Measurements from ENCODE around the gene TTC34. TPM values are rescaled to one million over a fixed set of nuclear protein-coding genes. Genes with fewer than 3 reads are reported as not detected.

Gene TTC34
- total and polyA plus RNA-seq, 2 experiments from 2014 or later, result 0.08 to 0.35 TPM

DNA sequence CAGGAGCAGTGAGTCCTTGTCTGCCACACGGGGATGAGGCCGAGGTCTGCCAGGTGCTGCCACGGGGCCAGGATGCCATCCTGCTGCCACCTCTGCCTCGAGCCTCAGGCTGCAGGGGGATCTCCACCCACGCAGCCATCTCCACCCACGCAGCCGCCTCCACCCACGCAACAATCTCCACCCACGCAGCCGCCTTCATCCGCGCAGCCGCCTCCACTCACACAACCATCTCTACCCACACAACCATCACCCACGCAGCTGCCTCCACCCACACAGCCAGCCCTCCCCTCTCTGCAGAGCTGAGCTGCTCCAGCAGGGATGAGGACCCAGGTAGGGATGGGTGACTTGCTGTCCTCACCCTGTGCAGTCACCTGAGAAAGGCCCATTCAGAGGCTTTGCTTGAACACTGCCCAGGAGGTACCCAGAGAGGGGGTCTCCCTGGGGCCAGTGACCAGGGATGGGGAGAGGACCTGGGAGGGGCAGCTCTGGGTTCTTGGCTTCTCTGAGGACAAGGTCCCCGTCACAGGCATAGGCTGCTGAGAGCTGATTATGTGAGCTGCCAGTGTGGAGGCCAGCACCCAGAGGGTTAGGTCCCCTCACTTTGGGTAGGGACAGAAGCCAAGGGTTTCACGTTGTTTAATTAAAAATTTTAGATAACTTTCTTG, 46.6 kb upstream of the TTC34 start:
- no peak overlapping the region for H3K27ac Mint-ChIP-seq
- H3K4me1 Mint-ChIP-seq, result no peaks in the 10 kb centered on the region; the same call in 2 of the 3 replicates
- peaks cover 9% of the 10 kb centered on the region for H3K27me3 Mint-ChIP-seq (ENCODE audit: insufficient read depth, low read depth, poor library complexity)
- Histone ChIP-seq H3K27ac (ENCODE audit: low read depth) (no peak overlapping the region), H3K36me3 (ENCODE audit: insufficient read depth) (no peaks in the 10 kb centered on the region), H3K4me2 (no peak overlapping the region), H3K4me1 (ENCODE audit: insufficient read depth) (no peaks in the 10 kb centered on the region), H4K20me1 (replicated peaks; ENCODE audit: insufficient read depth) (no peaks in the 10 kb centered on the region), H3K79me2 (replicated peaks; ENCODE audit: insufficient read depth) (no peaks in the 10 kb centered on the region), H3K4me3 (no peak overlapping the region), H3F3A (replicated peaks; ENCODE audit: low read depth) (no peaks in the 10 kb centered on the region), H3K9me2 (ENCODE audit: insufficient read depth) (no peaks in the 10 kb centered on the region), H3K27me3 (ENCODE audit: insufficient read depth) (no peaks in the 10 kb centered on the region), H2AFZ (no peak overlapping the region)
- peaks cover 89% of the 10 kb centered on the region for H3K9me3 Mint-ChIP-seq
- no peak for ATAC-seq
- H3K4me3 Mint-ChIP-seq, result no peak overlapping the region
- H3K36me3 Mint-ChIP-seq (ENCODE audit: low read depth), result peaks cover 30% of the 10 kb centered on the region
- TF ChIP-seq POLR2AphosphoS5 (IDR thresholded peaks at IDR 0.05; ENCODE audit: low read depth) (no peak), STAT1 (IDR thresholded peaks at IDR 0.05; ENCODE audit: unreplicated experiment) (no peak)
- DNase-seq (ENCODE audit: low spot score), result no peak

DNA sequence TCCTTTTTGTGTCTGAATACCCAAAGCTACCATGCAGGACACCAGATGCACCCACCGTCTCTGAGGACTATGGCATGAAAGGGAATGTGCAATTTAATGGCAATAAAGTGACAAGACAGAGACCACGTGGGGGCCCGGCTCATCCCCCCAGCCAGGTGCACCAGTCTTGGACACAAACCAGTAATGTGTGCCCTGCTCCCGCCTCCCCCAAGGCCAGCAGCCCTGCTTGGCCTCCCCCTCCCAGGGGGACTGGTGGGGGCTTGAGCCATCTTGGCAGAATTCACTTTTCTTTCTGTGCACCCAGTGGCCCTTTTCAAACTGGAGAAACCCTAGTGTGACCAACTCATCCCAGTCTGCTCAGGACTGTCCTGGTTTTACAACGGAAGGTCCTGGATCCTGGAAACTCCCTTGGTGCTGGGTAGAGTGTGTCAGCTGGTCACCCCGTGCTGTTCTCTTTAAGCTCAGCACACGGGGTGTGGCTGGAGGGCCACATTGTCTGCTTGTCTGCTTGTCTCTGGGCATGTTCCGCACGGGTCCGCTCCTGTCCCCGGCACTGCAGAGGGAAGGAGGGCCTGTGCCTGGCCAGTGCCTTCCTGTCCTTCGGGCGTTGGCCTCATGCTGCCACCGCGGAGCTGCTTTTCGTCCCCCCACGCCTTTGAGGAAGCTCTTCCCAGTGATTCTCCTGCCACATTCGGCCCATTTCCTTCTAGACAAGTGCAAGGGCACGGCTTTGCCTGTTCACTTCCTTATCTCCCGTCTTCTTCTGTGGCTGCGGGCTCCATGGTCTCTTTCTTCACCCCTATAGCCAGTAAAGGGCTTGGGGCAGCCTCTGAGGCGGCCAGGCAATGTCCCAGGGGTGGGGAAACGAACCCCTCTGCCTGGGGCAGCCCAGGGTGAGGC, 45.8 kb upstream of the TTC34 start:
- Histone ChIP-seq H3K27ac (ENCODE audit: low read depth) (no peak overlapping the region), H3K4me2 (no peak overlapping the region), H3K4me3 (no peak overlapping the region), H2AFZ (no peak overlapping the region), H3K36me3 (ENCODE audit: insufficient read depth) (no peaks in the 10 kb centered on the region), H3K79me2 (replicated peaks; ENCODE audit: insufficient read depth) (no peaks in the 10 kb centered on the region), H3F3A (replicated peaks; ENCODE audit: low read depth) (no peaks in the 10 kb centered on the region), H3K4me1 (ENCODE audit: insufficient read depth) (no peaks in the 10 kb centered on the region), H4K20me1 (replicated peaks; ENCODE audit: insufficient read depth) (no peaks in the 10 kb centered on the region), H3K9me2 (ENCODE audit: insufficient read depth) (no peaks in the 10 kb centered on the region), H3K27me3 (ENCODE audit: insufficient read depth) (no peaks in the 10 kb centered on the region)
- H3K36me3 Mint-ChIP-seq (ENCODE audit: low read depth), result peaks cover 30% of the 10 kb centered on the region
- H3K9me3 Mint-ChIP-seq, result peaks cover 90% of the 10 kb centered on the region
- H3K4me1 Mint-ChIP-seq, result no peaks in the 10 kb centered on the region; the same call in 2 of the 3 replicates
- H3K27ac Mint-ChIP-seq, result no peak overlapping the region
- TF ChIP-seq, protein P1, sequence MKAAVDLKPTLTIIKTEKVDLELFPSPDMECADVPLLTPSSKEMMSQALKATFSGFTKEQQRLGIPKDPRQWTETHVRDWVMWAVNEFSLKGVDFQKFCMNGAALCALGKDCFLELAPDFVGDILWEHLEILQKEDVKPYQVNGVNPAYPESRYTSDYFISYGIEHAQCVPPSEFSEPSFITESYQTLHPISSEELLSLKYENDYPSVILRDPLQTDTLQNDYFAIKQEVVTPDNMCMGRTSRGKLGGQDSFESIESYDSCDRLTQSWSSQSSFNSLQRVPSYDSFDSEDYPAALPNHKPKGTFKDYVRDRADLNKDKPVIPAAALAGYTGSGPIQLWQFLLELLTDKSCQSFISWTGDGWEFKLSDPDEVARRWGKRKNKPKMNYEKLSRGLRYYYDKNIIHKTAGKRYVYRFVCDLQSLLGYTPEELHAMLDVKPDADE (IDR thresholded peaks at IDR 0.05), result no peak
- no peak for TF ChIP-seq EZH2phosphoT487 (IDR thresholded peaks at IDR 0.05; ENCODE audit: unreplicated experiment)
- peaks cover 9% of the 10 kb centered on the region for H3K27me3 Mint-ChIP-seq (ENCODE audit: insufficient read depth, low read depth, poor library complexity)
- no peak overlapping the region for H3K4me3 Mint-ChIP-seq
- no peak for DNase-seq (ENCODE audit: low spot score)
- ATAC-seq, result no peak

- Histone ChIP-seq H3K27me3 (ENCODE audit: insufficient read depth) (no peaks in the 10 kb centered on the region), H3K27ac (ENCODE audit: low read depth) (no peak overlapping the region), H3K4me2 (no peak overlapping the region), H3K4me3 (no peak overlapping the region), H3K36me3 (ENCODE audit: insufficient read depth) (no peaks in the 10 kb centered on the region), H2AFZ (no peak overlapping the region), H3K4me1 (ENCODE audit: insufficient read depth) (no peaks in the 10 kb centered on the region), H3K9me2 (ENCODE audit: insufficient read depth) (no peaks in the 10 kb centered on the region), H4K20me1 (replicated peaks; ENCODE audit: insufficient read depth) (no peaks in the 10 kb centered on the region), H3F3A (replicated peaks; ENCODE audit: low read depth) (no peaks in the 10 kb centered on the region), H3K79me2 (replicated peaks; ENCODE audit: insufficient read depth) (no peaks in the 10 kb centered on the region)
- peaks cover 9% of the 10 kb centered on the region for H3K27me3 Mint-ChIP-seq (ENCODE audit: insufficient read depth, low read depth, poor library complexity)
- ATAC-seq (no peak), DNase-seq (ENCODE audit: low spot score) (no peak)
- H3K4me3 Mint-ChIP-seq, result no peak overlapping the region
- no peaks in the 10 kb centered on the region; the same call in 2 of the 3 replicates for H3K4me1 Mint-ChIP-seq
- H3K9me3 Mint-ChIP-seq, result peaks cover 92% of the 10 kb centered on the region
- TF ChIP-seq ZNF331 (CRISPR knock-in tag; IDR thresholded peaks at IDR 0.05; ENCODE audit: low read depth), result no peak
- TF ChIP-seq, protein P1 (IDR thresholded peaks at IDR 0.05), result no peak
- no peak for TF ChIP-seq REST (IDR thresholded peaks at IDR 0.05; ENCODE audit: unreplicated experiment)
- no peak for TF ChIP-seq CREB1 (CRISPR knock-in tag; IDR thresholded peaks at IDR 0.05; ENCODE audit: low read depth)
- no peak for TF ChIP-seq NANOG (IDR thresholded peaks at IDR 0.05; ENCODE audit: borderline replicate concordance)
- no peak for TF ChIP-seq STAT1 (IDR thresholded peaks at IDR 0.05; ENCODE audit: unreplicated experiment)
- no peak for TF ChIP-seq POLR2AphosphoS5 (IDR thresholded peaks at IDR 0.05; ENCODE audit: low read depth)
- TF ChIP-seq EZH2phosphoT487 (IDR thresholded peaks at IDR 0.05; ENCODE audit: unreplicated experiment), result no peak
- no peak overlapping the region for H3K27ac Mint-ChIP-seq
- H3K36me3 Mint-ChIP-seq (ENCODE audit: low read depth), result peaks cover 30% of the 10 kb centered on the region
Measured at GRCh38 chr1:2845869-2846268, 44.4 kb upstream of the TTC34 start.
